BJ (cell line): Measurements from ENCODE around the gene IL17RA. TPM values are rescaled to one million over a fixed set of nuclear protein-coding genes. Genes with fewer than 3 reads are reported as not detected.

ENCODE experiments used
- CTCF ChIA-PET: fragments of 350-600 bp; formaldehyde crosslinking; extraction: SDS; loops from one replicate; lab custom pipeline; 2021; ENCODE audit warnings: antibody characterized with exemption, inconsistent platforms; lab: Yijun Ruan, JAX
- POLR2A ChIA-PET: fragments of 300-600 bp; sonication (Branson Sonifier 250); formaldehyde crosslinking; extraction: SDS; loops from one replicate; lab custom pipeline; 2021; ENCODE audit warnings: antibody characterized with exemption; lab: Charles Lee
- DNase-seq: peaks from one replicate; pipeline ENCODE4 v3.0.0-alpha.2; 2011; ENCODE audit warnings: low read depth
- H3K27me3 ChIP-seq: 2 replicates; pipeline ENCODE4 v1.6.0; 2011; ENCODE audit warnings: low read length; ENCODE audit not compliant: control insufficient read depth, insufficient read depth
- H3K36me3 ChIP-seq: 2 replicates; pipeline ENCODE4 v1.5.1; 2011; ENCODE audit warnings: low read length; ENCODE audit not compliant: control insufficient read depth, insufficient read depth
- H3K4me3 ChIP-seq: 2 replicates; pipeline ENCODE4 v1.5.1; 2011; ENCODE audit warnings: low read depth, mild to moderate bottlenecking, control low read depth, low read length
- CTCF ChIP-seq: IDR thresholded peaks from 2 replicates; pipeline ENCODE4 v1.5.1; 2011; ENCODE audit warnings: low read depth, mild to moderate bottlenecking, control low read depth, inconsistent platforms, low read length, moderate library complexity; ENCODE audit not compliant: insufficient read depth
- polyA plus RNA-seq: library from polyadenylated mRNA; depleted of rRNA; stranded (reverse); fragments of >200 nt; gene quantifications from 2 replicates; pipeline ENCODE4 v1.2.3, GENCODE V29; 2011

Gene IL17RA
- polyA plus RNA-seq, 1 experiment = 27.0 TPM

DNA sequence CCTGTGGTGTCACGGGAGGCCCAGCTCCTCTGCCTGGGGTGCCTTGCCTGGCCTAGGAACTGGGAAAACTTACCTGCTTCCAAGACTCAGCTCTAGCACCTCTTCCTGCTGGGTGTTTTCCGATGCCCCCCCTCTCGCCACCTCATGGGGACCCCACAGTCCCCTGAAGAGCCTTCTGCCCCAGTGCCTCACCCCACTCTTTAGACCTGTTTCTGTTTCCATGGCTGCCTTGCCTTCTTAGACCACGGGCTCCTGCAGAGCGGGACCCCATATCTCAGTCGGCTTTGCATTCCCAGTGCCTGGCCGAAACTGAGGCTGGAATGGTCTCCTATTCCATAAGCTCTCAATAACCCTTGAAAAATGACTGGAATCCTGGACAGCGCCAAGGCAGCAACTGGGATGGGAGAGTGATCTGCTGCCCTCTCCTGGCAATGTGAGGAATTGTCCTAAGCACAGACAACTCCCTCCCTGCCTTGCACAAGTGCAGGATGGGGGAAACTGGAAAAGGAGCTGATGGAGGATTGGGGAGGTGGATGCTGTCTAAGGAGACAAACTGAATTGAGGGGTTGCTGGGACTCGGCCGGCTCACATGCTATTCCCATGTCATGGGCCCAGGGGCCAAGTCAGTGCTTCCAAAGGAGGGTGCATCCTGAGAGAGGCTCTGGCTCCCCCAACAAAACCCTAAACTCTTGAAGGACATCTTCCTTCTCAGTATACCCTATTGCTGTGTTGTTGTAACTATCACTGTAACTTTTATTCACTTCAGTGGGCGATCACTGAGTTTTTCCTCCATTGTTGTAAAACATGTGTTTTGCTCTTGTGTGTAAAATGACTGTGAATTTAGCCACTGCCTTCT is 26.6 kb upstream of the IL17RA start:
- ChIA-PET POLR2A (interaction anchor here (0.7 kb wide), 1 partner anchor 1099 kb away, joined by 3 read pairs; no protein-coding TSS in a partner anchor), CTCF (interaction anchor here (0.6 to 2.2 kb wide), 25 partner anchors 9 to 616 kb away, joined by 3 to 18 read pairs (median 4); no protein-coding TSS in a partner anchor)
- TF ChIP-seq CTCF = peak; percentile 97

GRCh38 chr22:17060126-17060525 is 24.7 kb upstream of the IL17RA start:
- no peak for TF ChIP-seq CTCF
- ChIA-PET CTCF (no interaction called here), POLR2A (no interaction called here)
- DNase-seq = no peak
- Histone ChIP-seq H3K4me3 (no peak overlapping the region), H3K36me3 (no peaks in the 10 kb centered on the region; the same call in 1 of the 2 replicates), H3K27me3 (no peaks in the 10 kb centered on the region)

More for the DNA sequence above, 26.6 kb upstream of the IL17RA start:
- no peaks in the 10 kb centered on the region for H3K27me3 ChIP-seq
- H3K4me3 ChIP-seq = no peak overlapping the region
- DNase-seq = no peak
- H3K36me3 ChIP-seq = no peaks in the 10 kb centered on the region; the same call in 1 of the 2 replicates

GRCh38 chr22:17063411-17064106 is 21.2 kb upstream of the IL17RA start:
- Histone ChIP-seq H3K4me3 (no peak overlapping the region), H3K27me3 (no peaks in the 10 kb centered on the region), H3K36me3 (no peaks in the 10 kb centered on the region)
- DNase-seq = no peak
- no peak for TF ChIP-seq CTCF
- ChIA-PET CTCF (interaction anchor here (0.6 to 2.6 kb wide), 5 partner anchors 11 to 205 kb away, joined by 3 to 16 read pairs (median 4); no protein-coding TSS in a partner anchor), POLR2A (no interaction called here)

DNA sequence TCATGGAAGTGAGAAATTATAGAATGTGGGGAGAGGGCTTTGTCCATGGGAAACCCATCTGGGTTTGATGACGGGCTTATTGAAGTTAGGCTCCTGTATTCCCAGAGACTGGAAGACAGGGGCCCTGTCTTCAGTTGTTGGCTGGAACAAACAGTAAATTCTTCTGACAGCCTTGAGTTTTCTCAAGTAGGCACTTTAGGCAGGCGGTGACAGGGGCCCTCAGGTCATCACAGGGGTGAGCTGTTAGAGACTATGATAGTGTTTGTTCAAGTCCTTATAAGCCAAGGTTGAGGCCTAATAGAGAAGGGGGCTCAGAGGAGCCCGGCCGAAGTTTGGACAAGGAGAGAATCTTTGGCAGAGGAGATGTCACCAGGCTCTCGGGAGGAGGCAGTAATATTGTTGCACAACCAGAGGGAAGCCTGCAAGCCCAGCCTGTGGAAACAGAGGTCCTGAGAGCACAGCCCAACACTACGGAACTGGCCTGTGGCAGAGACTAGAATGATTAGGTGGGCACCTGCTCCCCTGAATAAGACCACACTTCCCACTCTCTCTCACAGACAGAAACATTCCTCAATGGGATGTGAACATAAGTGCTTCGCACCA is 20.2 kb upstream of the IL17RA start:
- no peaks in the 10 kb centered on the region for H3K27me3 ChIP-seq
- no peak overlapping the region for H3K4me3 ChIP-seq
- no peak for TF ChIP-seq CTCF
- CTCF ChIA-PET = interaction anchor here (2.5 to 2.6 kb wide), 2 partner anchors 10 to 107 kb away, joined by 13 to 16 read pairs; no protein-coding TSS in a partner anchor
- POLR2A ChIA-PET = no interaction called here
- no peak for DNase-seq
- H3K36me3 ChIP-seq = no peaks in the 10 kb centered on the region
